Stimulated activated CD4-positive, alpha-beta T cell treated with anti-CD3 and anti-CD28 coated beads, TNF-alpha, amount 100 ng/mL, for 48 hours (primary cell): ENCODE measurements around the gene MRPS10.
A peak's percentile ranks its signal among the peaks of the same experiment; 100 is the strongest.

ENCODE experiments used
- DNase-seq, 3 donors: peaks; one replicate each; pipeline ENCODE4 v3.0.0-alpha.2; 2020; ENCODE audit warnings: low read depth in 3 of 3

Gene MRPS10

DNA sequence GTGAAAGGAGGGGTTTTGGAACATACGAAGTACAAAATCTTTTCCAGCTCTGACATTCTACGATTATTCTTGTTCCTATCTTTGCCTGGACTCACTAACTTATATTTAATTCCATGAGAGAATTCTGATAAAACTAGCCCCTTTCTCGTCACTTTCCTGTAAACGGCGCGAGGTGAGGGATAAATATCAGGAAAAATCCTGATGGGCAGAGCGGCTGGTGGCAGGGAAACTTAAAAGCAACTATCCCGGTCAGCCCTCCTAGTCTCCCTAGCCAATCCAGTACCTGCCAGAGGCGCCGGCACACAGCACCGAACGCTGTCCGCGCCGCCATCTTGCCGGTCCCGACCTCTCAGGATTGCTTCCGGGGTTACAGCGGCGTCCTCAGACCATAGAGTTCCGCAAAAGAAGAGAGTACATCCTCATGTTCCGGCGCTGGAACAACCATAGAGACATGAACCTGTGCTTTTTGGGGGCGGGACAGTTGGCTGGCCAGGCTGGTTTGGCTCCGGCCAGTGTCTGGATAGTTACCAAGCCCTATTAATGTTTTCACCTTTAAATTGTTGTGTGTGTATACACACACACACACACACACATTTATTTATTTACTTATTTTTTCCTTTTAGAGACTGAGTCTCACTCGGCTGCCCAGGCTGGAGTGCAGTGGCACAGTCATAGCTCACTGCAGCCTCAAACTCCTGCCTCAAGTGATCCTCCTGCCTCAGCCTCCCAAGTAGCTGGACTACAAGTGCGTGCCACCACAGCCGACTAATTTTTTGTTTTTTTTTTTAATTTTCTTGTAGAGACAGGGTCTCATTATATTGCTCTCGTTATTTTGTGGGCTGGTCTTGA lies at the start of gene MRPS10:
Gene MRPS10 (minus strand): TSS at position 343 of the 849 bp plus-strand sequence. CDS start 12 bp downstream, at position 331.
- peak; percentile 81 to 86 (median 85) for DNase-seq

DNA sequence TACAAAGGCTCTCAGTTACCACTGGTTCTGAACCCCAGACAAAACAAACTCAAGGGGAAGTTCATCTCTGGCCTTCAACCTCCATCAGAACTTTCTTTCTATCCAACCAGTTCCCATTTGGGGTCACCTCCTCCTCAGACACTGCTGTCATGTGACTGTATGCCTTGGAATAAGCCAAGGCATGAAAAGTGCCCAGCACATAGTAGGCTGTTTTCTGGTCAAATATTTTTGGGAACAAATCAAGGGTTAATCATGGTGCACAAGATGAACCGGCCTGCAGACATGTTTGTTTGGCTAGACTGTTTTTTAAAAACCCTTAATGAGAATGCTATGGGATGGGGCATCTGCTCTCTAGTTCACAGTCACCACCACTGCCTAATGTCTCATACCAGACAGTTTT lies 48.9 kb upstream of the MRPS10 start:
- DNase-seq = no peak

DNA sequence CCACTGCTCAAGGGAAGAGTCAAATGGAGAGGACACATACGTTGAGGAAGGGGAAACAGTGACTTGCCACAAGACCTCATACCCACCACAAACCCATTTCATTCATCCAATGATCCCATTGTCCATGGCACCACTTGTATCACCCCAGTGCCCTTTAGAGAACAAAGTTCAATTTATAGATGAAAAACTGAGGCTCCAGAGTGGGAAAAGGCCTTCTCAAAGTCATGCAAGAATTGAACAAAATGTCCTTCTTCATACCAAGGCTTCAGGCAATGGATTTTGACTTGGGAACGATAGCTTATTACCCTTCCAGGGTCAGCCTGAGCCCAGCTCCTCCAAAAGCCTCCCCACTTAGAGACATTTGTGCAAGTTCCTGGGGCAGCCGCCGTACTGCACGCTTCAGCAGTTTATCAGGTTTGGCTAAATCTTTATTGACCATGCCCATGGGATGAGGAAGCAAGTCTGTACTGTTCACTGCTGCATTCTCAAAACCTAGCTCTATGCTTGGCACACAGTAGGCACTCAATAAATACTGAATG lies 47.3 kb upstream of the MRPS10 start:
- no peak for DNase-seq

DNA sequence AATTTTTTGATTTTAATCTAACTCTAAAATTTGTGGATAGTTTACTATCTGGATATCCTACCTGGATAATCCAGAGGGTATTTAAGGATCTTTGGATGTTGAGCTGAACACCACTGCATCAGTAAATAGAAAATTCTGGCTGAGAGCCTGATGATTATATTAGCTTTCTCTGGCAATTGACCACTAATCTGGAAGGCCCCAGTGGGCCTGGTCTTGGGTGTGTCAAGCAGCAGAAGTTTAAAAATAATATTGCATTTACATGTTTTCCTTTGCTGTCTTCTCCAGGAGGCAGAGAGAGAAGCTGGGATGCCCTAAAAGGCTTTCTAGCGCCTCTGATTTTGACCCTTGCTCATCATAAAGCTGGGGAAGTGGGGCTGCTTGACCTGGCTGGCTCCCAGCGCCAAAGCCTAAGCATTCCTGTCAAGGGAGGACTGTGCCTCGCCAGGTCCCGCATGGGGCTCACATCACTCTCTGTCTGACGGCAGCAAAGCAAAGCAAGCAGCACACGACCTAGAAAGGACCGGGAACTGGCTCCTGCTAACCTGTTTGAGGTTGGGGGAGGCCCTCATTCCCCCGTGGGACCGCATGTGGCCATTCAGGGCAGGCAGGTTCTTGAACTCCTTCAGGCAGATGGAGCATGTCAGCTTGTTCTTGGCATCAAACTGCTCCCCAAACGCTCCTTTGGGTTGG lies 46.6 kb upstream of the MRPS10 start:
- no peak for DNase-seq

DNA sequence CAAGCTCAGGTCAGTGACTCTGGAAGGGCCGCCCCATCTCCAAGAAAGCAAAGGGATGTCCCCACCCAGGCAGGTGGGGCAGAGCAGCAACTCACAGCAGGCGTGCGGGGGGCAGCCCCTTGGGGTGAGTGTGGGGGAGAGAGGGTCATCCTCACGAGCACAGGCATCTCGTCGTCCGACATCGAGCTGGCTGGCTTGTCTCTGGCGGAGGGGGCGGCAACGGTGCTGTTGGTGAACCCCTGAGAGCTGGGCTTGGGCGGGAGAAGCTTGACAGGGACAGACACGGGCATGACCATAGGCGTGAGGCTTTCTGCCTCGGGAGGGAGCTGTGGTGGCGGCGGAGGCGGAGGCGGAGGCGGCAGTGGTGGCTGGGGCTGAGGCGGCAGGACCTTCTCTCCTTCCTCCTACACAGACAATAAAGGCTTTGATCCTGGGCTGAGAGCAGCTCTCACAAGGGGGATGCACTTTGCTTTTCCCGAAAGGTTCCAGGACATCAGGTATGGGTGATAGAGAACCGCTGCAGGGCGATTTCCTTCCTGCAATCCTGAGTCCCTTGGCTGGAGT lies 45.6 kb upstream of the MRPS10 start:
- DNase-seq = no peak

DNA sequence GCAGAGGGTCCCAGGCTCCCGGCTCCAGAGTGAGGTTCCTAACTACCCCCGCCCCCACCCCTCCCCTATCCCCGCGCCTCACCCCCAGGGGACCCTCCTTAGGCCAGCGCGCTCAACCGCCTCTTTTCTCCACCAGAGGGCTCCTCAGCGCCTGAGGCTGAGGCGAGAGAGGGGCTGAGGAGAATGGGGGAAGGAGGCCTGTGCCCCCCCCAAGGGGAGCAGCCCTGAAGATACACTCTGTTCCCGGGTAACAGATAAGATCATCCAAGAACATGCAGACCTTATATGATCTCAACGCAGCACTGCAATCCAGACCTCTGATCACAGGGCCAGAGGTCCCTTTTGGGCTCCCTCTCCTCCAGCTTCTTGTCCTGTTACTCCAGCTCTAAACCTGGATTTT lies 43.3 kb upstream of the MRPS10 start:
- DNase-seq = peak in 1 of 3 donors; percentile 24

DNA sequence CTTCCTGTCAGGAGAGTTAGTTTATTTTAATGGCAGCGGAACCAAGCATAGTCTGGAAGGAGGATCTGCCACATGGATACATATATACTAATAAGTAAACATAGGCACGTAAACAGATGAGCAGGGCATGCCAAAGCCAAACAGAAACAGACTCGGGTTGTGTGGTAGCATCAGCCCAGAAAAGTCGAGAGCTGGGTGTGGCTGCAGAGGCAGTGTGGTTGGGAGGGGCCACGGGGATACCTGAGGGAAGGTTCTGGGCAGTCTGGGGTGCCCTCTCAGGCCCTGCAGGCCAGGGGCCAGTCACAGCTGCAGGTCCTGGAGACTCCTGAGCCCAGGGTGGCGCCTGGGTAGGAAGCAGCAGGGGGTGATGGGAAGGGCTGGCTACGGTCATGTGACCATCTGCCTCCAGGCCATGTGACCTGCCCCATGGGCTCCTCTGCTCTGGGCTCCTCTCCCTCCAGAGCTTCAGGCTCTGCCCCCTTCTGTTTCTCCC lies 42.8 kb upstream of the MRPS10 start:
- DNase-seq = no peak

DNA sequence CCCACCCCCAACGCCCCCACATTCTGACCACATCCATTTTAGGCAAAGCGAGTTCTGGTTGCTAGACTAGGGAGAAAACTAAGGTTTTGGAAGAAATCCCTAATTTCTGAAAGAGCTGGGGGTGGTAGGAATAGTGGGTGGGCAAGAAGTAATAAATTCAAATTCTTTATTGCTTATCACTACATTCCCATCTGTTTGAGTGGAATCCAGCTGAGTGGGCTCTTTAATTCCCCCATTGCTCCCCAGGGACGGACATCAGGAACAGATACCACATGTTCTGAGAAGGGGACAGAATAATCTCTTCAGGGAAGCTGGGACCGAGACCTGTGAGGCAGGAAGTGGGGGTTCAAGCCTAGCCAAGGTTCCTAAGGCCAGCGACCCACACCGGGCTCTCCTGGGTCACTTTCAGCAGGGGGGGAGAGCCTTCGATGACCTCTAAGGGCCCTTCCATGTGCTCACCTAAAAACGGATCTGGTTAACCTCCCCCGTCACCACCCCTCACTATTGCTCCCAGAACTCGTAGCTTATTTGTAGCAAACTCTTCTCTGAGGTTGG lies 42.3 kb upstream of the MRPS10 start:
- DNase-seq = no peak

DNA sequence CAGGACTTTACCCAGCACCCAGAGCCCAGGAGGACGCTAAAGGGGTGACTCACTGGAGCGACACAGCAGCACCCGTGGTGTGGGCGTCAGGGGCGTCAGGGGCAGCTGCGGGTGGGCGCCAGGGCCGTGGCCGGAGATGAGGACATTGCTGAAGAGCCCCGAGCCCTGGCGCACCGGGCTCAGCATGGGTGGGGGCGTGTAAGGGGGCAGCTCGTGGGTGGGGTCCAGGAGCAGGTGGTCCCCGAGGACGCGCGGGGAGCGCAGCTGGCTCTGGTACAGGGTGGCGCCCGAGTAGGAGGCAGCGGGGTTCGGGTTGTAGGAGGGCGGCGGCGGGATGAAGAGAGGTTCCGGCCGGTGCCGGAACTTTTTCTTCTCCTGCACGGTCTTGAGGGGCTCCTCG lies 41.6 kb upstream of the MRPS10 start:
- no peak for DNase-seq

DNA sequence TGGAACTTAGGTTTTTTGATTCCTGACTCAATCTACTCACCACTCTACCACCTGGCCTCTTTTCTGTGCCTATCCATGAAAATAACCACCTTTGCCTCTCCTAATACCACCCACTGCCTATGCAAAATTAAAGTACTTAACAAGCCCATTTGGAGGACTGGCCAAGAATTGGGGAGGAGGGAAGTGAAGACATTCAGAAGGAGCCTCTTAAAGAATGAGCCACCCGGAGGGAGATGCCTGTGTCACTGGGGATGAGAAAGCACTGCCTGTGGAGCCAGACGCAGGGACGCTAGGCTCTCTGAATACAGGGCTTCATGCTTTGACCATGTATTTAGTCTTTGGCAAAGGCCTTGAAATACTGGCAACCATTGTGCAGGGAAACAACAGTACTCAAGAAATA lies 40.0 kb upstream of the MRPS10 start:
- no peak for DNase-seq

DNA sequence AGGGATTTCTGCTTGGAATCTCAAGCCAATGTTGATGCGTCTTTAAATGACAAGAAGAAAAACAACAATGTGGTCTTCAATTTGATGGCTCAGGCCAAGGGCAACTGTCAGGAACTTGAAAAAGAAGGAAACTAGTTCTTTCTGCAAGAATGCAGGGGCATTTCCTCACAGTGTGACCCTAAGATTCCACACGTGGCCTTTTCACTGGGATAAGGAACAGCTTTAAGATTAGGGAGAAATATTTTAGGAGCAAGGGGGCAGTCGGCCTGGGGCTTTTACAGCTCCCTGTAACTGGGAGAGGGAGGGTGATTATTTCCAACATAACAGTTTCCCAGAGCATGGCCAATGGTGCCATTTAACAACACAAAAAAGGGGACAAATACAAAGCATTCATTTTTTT lies 39.4 kb upstream of the MRPS10 start:
- no peak for DNase-seq

DNA sequence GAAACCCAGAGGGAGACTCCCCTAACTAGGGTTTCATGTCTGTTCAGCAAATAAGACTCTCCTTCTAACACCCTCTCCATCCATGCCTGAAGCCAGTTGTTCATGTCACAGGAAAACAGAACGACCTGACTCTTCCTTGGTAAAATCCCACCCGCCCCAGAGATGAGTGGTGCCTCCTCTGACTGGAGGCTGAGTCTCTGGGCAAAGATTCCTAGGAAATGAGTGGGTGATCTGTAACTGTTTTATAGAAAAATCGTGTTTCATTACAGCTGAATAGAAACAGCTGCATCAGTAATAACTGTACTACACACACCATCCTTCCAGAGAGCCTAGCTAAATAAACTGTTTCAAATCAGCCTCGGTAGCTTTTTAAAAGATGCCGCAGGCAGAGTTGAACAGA lies 37.4 kb upstream of the MRPS10 start:
- DNase-seq = no peak

DNA sequence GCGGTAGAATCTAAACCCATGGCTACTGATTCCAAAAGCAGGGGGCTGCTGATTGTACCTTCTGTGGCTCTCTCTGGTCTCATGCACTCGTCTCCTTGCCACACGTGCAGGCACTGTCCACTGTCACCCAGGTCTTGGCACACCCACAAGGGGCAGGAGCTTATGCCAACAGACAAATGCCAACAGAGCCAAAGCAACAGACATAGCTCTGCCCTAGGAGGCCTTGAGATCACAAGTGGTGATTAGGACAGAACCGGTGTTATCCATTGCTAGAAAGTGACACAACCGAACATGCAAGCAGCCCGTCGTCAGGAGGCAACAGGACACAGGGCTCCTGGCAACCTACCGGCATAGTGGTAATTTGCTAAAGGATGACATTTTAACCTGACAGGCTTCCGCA lies 36.8 kb upstream of the MRPS10 start:
- DNase-seq = no peak

DNA sequence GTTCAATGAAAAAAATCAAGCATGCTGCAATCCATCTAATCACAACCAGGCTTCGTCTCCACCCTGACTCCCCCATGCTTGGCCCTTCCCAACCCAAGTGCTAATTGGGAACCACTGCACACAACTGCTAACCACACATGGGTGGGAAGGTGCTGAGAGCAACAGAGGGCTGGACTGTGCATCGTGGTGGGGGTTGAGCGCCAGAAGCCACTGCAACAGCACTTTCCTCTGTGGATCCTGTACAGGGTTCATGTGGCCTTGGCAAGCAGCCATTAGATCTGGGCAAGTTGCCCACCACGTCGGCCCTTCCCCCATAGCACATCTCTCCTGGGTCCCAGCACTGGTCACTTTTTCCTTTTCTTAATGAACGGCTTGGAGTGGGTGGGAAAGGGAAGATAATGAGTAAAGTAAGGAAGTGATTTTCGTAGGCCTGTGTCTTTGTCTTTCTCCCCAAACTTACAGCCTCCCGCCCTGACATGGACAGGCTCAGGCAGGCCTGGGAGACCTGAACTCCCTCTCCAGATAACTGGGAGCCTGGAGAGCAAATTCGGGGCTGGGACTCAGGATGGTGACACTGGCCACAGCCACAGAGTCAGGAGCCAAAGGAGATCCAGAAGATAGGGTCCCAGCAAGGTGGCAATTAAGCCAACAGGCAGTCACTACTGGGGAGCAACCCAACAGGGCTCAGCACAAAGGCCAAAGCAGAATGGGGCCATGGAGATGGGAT lies 34.4 kb upstream of the MRPS10 start:
- DNase-seq = no peak

DNA sequence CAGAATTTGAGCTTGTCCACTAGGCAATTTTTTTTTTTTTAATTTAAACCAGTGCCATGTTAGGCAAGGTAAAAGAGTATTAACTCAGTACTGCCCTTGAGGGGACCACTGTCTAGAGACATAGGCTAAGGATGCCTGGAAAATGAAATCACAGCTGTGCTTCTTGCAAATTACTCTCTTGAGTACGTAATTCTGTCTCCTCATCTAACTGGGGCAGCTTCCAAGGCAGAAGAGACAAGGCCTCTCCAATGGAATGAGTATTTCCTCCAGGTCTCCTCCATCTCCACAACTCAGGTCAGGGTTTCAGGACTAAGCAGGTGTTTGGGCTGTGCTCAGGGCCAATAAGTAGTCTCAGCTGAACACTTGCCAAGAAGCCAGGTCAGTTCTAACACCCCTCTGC lies 33.8 kb upstream of the MRPS10 start:
- DNase-seq = no peak

DNA sequence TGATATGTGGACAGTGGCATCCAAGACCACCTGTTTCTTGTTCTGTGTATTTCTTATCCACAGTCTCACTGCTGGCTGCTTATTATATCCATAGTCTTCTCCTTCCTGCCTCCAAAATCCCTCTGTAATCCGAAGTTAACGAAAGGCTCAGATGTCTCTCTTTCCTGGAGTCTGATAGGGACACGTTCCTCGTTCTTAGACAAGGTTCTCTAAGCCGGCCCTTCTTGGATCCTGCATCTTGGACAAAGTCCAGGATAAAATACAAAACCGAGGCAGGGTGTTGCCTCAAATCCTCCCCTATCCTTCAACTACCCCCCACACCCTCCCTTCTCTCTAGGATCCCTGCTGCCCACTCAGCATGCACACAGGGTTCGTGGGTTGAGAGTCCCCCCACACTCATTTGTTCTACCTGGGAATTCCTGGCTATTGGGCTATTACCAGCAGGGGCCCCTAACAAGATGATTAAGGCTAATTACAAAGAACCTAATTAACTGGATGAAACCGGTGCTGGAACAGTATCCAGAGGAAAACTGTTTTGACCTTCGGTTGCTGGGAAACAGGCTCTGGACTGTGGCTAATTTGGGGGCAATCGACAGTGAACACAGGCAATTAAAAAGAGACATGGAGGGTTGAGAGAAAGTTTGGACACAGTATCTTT lies 32.7 kb upstream of the MRPS10 start:
- DNase-seq = no peak

DNA sequence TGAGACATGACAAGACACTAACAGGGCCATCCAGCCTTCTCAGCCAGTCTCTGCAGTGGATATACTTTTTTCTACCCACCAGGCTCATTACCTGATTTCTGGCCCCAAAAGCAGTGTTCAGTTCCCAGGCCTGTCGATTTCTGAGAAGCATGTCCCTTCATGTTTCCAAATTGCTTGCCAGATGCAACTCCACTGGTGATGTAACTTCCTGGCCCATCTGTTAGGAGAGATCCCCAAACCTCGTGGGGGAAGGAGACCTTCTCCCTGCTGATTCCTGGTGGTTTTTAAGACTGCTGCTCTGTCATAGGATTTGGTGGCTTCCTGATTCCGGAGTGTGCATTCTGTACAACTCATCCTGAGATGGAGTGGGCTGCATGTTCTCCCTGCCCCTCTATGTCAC lies 31.6 kb upstream of the MRPS10 start:
- no peak for DNase-seq

DNA sequence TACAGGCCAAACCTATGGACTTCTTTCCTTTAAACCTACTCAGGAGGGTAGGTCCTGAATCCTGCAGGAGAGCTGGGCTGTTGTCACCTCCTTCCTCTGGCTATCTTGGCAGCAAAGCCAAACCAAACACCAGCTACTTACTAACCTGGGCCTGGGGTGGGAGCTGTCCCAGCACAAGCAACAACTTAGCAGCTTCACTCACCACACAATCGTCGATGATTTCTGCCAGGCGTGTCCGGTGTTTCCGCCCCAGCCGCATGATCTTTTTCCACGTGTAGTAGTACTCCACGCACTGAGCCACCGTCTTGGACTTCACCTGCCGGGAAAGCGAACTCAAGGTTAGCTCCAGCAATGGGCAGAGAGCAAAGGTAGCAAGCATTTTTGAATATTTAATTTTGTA lies 25.4 kb upstream of the MRPS10 start:
- DNase-seq = no peak

DNA sequence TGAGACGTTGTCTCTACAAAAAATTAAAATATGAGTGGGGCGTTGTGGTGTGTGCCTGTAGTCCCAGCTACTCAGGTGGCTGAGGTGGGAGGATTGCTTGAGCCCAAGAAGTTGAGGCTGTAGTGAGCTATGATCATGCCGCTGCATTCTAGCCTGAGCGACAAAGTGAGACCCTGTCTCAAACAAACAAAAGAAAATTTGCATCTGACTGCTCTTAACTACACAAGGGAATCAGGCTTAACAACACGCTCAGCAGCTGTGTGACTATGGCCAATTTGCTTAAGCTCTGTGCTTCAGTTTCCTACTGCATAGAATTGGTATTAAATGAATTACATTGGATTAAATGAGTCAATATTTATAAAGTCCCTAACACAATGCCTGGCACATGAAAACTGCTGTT lies 24.3 kb upstream of the MRPS10 start:
- DNase-seq = no peak

DNA sequence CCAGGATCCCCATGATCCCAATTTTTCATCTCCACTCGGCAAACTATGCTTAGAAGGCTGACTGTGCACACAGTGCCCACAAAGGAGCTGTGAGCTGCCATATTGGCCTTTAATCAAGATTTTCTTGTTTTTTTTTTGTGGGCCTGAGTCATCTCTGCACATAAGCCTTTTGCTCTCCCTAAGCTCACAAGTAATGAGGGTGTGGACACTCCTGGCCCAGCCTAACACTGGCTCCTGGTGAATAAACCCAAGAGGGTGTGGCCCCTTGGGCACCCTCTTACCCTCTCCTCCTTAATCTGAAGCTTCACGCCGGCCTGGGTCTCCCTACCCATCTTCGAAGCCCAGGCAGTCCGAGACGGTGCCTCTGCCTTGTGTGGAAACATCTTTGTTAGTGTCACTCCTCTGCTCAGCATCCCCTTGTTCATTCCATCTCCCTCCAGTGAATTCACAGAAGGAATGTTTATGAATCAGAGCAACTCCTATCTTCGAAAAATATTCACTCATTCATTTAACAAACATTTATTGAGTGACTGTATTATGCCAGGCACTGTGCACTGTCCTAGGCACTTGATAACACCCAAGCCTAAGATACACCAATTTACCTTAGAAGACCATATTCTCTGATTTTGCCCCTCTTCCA lies 22.2 kb upstream of the MRPS10 start:
- DNase-seq = no peak

DNA sequence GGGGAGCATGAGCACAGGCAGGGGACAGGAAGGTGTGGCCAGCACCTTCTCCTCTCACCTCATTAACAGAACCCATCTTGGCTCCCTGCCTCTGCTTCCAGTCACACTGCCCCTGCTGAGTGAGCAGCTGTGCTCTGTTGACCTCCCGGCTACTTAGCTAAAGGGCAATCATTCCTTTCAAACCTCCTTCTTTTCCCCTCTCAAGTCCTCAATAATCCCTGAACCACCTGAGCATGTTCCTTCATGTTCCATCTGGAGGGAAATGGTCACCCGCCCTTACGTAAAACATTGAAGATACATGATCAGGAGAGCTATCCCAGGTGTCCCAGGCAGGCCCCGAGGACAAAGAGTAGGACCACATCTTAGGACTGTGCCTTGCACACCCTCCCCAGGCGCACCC lies 21.7 kb upstream of the MRPS10 start:
- no peak for DNase-seq
